ENCODE results near the gene DHX8. TPM values are rescaled to one million over a fixed set of nuclear protein-coding genes. Genes with fewer than 3 reads are reported as not detected.

Gene DHX8
- total RNA-seq, 1 donor from 2014 or later = 24.7 TPM

DNA sequence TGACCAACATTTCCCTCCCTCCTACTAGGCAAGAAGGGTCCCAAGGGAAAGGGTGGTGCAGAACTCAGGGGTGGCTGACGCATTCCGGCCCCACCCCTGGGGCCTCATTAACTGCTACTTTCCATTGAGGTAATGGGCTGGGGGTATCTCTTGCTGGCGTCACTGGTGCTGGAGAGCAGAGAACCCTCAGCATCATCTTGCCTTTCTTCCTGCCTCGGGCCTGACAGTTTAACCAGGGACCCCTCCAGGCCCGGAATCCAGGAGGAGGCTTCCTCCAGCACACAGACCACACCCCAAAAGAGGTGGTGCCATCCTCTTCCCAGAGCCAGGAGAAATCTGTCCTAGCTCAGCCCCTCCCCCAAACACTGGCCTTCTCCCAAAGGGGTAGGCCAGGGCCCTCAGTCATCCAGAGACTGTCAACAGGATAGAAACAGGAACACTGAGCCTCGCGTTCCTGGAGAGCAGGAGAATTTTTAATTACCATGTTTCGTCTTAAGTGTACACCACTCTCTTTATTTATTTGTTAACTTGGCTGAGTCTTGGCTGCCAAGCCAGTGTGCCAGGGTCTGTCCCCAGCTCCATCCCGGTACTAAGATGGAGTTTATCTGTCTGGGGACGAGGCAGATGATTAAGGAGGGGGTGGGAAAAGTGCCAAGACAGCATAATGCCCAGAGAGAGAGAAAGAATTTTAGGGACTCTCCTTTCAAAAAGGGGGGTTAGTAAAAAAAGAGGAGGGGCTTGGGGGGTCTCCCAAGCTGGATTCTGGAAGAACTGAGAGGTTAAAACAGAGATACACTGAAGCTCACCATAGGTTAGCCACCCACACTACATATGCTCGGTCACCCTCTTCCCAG, 57.3 kb downstream of the DHX8 start:
- H3K36me3 ChIP-seq (ENCODE audit: control insufficient read depth, insufficient read depth, low read length) = no peaks in the 10 kb centered on the region
- H3K4me3 ChIP-seq (ENCODE audit: low read depth, low read length) = no peak overlapping the region
- FAIRE-seq (no peak), DNase-seq (ENCODE audit: low read depth) (no peak)
- TF ChIP-seq, protein P1, sequence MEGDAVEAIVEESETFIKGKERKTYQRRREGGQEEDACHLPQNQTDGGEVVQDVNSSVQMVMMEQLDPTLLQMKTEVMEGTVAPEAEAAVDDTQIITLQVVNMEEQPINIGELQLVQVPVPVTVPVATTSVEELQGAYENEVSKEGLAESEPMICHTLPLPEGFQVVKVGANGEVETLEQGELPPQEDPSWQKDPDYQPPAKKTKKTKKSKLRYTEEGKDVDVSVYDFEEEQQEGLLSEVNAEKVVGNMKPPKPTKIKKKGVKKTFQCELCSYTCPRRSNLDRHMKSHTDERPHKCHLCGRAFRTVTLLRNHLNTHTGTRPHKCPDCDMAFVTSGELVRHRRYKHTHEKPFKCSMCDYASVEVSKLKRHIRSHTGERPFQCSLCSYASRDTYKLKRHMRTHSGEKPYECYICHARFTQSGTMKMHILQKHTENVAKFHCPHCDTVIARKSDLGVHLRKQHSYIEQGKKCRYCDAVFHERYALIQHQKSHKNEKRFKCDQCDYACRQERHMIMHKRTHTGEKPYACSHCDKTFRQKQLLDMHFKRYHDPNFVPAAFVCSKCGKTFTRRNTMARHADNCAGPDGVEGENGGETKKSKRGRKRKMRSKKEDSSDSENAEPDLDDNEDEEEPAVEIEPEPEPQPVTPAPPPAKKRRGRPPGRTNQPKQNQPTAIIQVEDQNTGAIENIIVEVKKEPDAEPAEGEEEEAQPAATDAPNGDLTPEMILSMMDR (IDR thresholded peaks at IDR 0.05; ENCODE audit: insufficient read depth, low read length, severe bottlenecking) = no peak
- H3K27me3 ChIP-seq (ENCODE audit: control insufficient read depth, insufficient read depth, low read length) = no peaks in the 10 kb centered on the region

- DNase-seq (ENCODE audit: low read depth) (no peak), FAIRE-seq (no peak)
- TF ChIP-seq, protein P1 (IDR thresholded peaks at IDR 0.05; ENCODE audit: insufficient read depth, low read length, severe bottlenecking) = no peak
- Histone ChIP-seq H3K36me3 (ENCODE audit: control insufficient read depth, insufficient read depth, low read length) (no peaks in the 10 kb centered on the region), H3K27me3 (ENCODE audit: control insufficient read depth, insufficient read depth, low read length) (no peaks in the 10 kb centered on the region), H3K4me3 (ENCODE audit: low read depth, low read length) (no peak overlapping the region)
Measured at GRCh38 chr17:43542859-43543258, 59.1 kb downstream of the DHX8 start.

DNA sequence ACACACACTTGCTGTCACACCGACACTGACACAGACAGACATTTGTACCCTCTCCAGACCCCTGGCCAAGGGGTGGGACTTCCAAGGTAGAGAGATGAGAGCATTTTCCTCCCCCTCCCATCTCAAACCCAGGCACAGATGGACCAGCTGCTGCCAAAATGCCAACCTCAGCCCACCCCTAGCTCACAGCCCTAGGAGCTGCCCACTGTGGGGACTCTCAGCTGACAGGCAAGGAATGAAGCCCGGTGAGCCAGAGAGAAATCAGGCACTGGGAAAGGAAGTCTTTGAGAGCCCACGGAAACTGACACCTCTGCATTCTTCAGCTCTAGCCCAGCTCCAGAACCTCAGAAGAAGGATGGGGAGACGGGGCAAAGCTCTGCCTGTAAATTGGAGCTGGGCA, 59.5 kb downstream of the DHX8 start:
- TF ChIP-seq, protein P1 (IDR thresholded peaks at IDR 0.05; ENCODE audit: insufficient read depth, low read length, severe bottlenecking) = no peak
- H3K4me3 ChIP-seq (ENCODE audit: low read depth, low read length) = no peak overlapping the region
- DNase-seq (ENCODE audit: low read depth) (no peak), FAIRE-seq (no peak)
- no peaks in the 10 kb centered on the region for H3K36me3 ChIP-seq (ENCODE audit: control insufficient read depth, insufficient read depth, low read length)
- no peaks in the 10 kb centered on the region for H3K27me3 ChIP-seq (ENCODE audit: control insufficient read depth, insufficient read depth, low read length)

GRCh38 chr17:43543771-43544575, 60.2 kb downstream of the DHX8 start:
- TF ChIP-seq, protein P1 (IDR thresholded peaks at IDR 0.05; ENCODE audit: insufficient read depth, low read length, severe bottlenecking) = no peak
- FAIRE-seq (no peak), DNase-seq (ENCODE audit: low read depth) (no peak)
- H3K27me3 ChIP-seq (ENCODE audit: control insufficient read depth, insufficient read depth, low read length) = no peaks in the 10 kb centered on the region
- no peaks in the 10 kb centered on the region for H3K36me3 ChIP-seq (ENCODE audit: control insufficient read depth, insufficient read depth, low read length)
- H3K4me3 ChIP-seq (ENCODE audit: low read depth, low read length) = no peak overlapping the region

DNA sequence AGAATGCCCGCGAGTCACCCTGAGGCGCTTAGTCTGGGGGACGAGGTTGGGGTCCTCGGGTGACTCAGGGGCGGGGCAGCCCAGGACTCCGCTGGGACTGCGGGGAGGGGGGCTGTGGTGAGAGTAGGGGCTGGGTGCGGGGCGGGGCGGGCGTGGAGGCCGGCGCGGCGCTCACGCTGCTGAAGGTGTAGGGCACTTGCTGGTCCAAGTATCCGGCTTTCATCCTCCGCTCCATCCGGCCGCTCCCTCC, 61.5 kb downstream of the DHX8 start:
- DNase-seq (ENCODE audit: low read depth) = peak; percentile 11

More for the DNA sequence above, 61.5 kb downstream of the DHX8 start:
- FAIRE-seq = no peak
- TF ChIP-seq, protein P1 (IDR thresholded peaks at IDR 0.05; ENCODE audit: insufficient read depth, low read length, severe bottlenecking) = no peak
- Histone ChIP-seq H3K36me3 (ENCODE audit: control insufficient read depth, insufficient read depth, low read length) (no peaks in the 10 kb centered on the region), H3K27me3 (ENCODE audit: control insufficient read depth, insufficient read depth, low read length) (no peaks in the 10 kb centered on the region), H3K4me3 (ENCODE audit: low read depth, low read length) (peak overlapping the region; percentile 44)

Data from bronchial epithelial cell (primary cell).